HEK293 (cell line): ENCODE measurements around the gene KIAA0825.

Experiments
- CTCF ChIP-seq: fragments of 450-650 bp; formaldehyde crosslinking; IDR thresholded peaks from 2 replicates; pipeline ENCODE4 v1.5.1; 2016; ENCODE audit warnings: missing biosample characterization, missing genetic modification characterization
- KLF16 ChIP-seq: fragments of 450-650 bp; formaldehyde crosslinking; IDR thresholded peaks from 2 replicates; pipeline ENCODE4 v1.5.1; 2017; ENCODE audit warnings: missing biosample characterization, missing genetic modification characterization
- KLF7 ChIP-seq: fragments of 450-650 bp; formaldehyde crosslinking; IDR thresholded peaks from 2 replicates; pipeline ENCODE4 v1.5.1; 2016; ENCODE audit warnings: missing biosample characterization, missing genetic modification characterization, borderline replicate concordance
- REST ChIP-seq: fragments of 450-650 bp; formaldehyde crosslinking; IDR thresholded peaks from 2 replicates; pipeline ENCODE4 v1.5.1; 2016; ENCODE audit warnings: missing biosample characterization, missing genetic modification characterization
- ZBTB48 ChIP-seq: fragments of 450-650 bp; formaldehyde crosslinking; IDR thresholded peaks from 2 replicates; pipeline ENCODE4 v1.5.1; 2016; ENCODE audit warnings: missing biosample characterization, missing genetic modification characterization
- ZBTB6 ChIP-seq: fragments of 450-650 bp; formaldehyde crosslinking; IDR thresholded peaks from 2 replicates; pipeline ENCODE4 v1.5.1; 2017; ENCODE audit warnings: missing biosample characterization, missing genetic modification characterization
- ZNF211 ChIP-seq: fragments of 450-650 bp; formaldehyde crosslinking; IDR thresholded peaks from 2 replicates; pipeline ENCODE4 v1.5.1; 2016; ENCODE audit warnings: low read depth, missing biosample characterization, missing genetic modification characterization
- ZNF274 ChIP-seq, 2 experiments: fragments of 200-500 bp in 1 of 2; fragments of 450-650 bp in 1 of 2; sonication (Bioruptor generic) in 1 of 2; formaldehyde crosslinking in 1 of 2; IDR thresholded peaks; 2 replicates each; pipeline versions ENCODE4 v1.5.1 to v1.6.1; 2014 to 2016; ENCODE audit warnings: borderline replicate concordance in 1 of 2, inconsistent platforms in 1 of 2, low read length in 1 of 2, missing biosample characterization in 1 of 2, missing genetic modification characterization in 1 of 2
- ZNF449 ChIP-seq: fragments of 450-650 bp; formaldehyde crosslinking; IDR thresholded peaks from 2 replicates; pipeline ENCODE4 v1.5.1; 2017; ENCODE audit warnings: missing biosample characterization, mild to moderate bottlenecking, missing genetic modification characterization, moderate library complexity
- ZNF530 ChIP-seq: fragments of 450-650 bp; formaldehyde crosslinking; IDR thresholded peaks from 2 replicates; pipeline ENCODE4 v1.5.1; 2016; ENCODE audit warnings: low read depth, missing biosample characterization, missing genetic modification characterization
- ZNF677 ChIP-seq: fragments of 450-650 bp; IDR thresholded peaks from 2 replicates; pipeline ENCODE4 v1.5.0; 2018; ENCODE audit warnings: missing biosample characterization, mild to moderate bottlenecking, missing genetic modification characterization, moderate library complexity
- ZNF776 ChIP-seq: fragments of 450-650 bp; formaldehyde crosslinking; IDR thresholded peaks from 2 replicates; pipeline ENCODE4 v1.5.0; 2017; ENCODE audit warnings: missing biosample characterization, missing genetic modification characterization, borderline replicate concordance

- TF ChIP-seq ZNF677 (no peak), ZNF274 (IDR thresholded peaks at IDR 0.05; ENCODE audit: low read length) (no peak), ZNF274 (tag by site-specific recombination; IDR thresholded peaks at IDR 0.05; ENCODE audit: borderline replicate concordance) (no peak), REST (no peak), CTCF (no peak), KLF7 (tag by site-specific recombination) (no peak), ZBTB6 (tag by site-specific recombination) (no peak), ZNF776 (tag by site-specific recombination) (no peak), ZNF211 (no peak), KLF16 (tag by site-specific recombination) (no peak), ZNF449 (tag by site-specific recombination) (no peak), ZBTB48 (tag by site-specific recombination) (no peak), ZNF530 (tag by site-specific recombination) (no peak)
These were observed 271.3 kb downstream of the KIAA0825 start for GRCh38 chr5:94347130-94347529.
